ENCODE measurements around the gene MLPH.
A peak's percentile ranks its signal among the peaks of the same experiment; 100 is the strongest.

Gene MLPH

DNA sequence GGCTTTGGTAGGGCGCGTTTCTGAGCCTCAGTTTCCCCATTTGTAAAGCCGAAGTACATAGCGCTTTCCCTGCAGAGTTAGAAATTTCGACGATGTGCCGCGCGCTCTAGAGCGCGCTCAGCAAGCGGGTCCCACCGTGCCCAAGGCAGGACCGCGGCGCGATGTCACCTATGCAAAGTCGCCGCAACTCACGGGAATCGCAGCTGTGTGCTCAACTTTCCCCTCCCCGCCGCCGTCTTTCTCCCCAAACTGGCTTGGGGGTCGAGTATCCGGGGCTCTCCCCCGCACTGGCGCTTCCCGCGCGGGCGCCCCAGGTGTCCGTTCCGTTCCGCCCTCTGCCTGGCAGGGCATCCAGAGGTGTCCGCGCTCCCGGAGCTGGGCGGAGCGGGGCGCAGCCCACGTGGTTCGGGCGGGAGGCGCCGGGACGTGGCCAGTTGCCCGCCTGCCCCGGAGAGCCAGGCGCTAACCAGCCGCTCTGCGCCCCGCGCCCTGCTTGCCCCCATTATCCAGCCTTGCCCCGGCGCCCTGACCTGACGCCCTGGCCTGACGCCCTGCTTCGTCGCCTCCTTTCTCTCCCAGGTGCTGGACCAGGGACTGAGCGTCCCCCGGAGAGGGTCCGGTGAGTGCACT lies at the start of gene MLPH:
MLPH (plus strand) TSS at position 433 of the 630 bp plus-strand sequence. CDS start 6,176 bp downstream, outside the sequence.
- no peak for DNase-seq (ENCODE audit: low read depth in 2 of 2)

DNA sequence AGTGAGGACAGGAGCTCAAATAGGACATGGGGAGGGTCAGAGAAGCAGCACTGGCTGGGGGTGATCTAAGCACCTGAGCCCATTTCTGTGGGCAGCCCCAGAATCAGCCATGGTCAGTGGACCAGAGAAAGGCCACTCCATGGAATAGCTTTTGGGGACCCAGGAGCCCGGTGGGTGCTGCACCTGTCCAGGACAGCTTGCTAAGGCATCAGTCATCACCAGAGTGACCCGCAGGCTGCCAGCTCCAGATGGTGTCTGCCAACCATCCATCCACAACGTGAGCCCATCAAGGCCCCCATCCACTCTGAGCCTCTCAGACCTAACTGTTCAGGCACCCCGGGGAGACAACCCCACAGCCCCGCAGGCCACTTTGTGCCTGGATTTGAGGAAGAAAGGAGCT lies 49.5 kb upstream of the MLPH start:
- no peak for DNase-seq (ENCODE audit: low read depth in 2 of 2)

DNA sequence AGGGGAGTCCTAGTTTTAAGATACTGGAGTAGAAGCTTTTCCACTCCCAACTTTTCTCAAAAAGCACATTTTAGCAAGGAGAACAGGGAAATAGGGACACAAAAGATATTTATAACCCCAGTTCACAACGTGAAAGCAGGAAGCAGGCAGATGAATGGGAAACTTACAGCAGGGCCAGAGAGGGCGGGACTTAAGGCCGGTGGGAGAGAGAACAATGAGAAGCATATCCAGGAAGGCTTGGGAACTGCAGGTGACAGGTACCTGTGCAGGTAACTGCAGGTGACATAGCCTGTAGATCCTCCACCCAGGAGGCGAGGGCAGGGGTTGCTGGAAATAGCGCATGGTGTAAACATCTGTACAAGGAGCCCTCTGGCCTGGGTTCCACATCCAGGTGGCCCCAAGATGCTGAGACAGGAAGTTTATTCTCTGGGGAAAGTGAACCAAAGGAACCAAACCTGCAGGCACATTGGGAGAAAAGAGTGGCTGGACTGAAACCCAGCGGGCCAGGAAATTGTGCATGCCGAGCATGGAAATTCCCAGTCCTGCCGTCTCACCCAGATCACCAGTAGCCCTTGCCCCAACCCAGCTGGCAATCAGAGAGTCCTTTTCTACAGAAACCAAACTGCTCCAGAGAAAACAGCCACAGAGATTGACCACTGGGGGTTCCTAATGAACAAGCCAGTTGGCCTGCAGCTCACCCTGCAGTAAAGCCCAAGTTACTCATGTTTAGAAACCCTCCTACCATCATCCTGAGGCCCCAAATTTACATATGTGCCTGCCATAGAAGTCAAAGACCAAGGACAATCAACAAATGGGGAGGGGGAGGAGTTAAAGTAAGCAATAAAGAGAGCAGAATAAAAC lies 48.7 kb upstream of the MLPH start:
- DNase-seq (ENCODE audit: low read depth in 2 of 2) = no peak

DNA sequence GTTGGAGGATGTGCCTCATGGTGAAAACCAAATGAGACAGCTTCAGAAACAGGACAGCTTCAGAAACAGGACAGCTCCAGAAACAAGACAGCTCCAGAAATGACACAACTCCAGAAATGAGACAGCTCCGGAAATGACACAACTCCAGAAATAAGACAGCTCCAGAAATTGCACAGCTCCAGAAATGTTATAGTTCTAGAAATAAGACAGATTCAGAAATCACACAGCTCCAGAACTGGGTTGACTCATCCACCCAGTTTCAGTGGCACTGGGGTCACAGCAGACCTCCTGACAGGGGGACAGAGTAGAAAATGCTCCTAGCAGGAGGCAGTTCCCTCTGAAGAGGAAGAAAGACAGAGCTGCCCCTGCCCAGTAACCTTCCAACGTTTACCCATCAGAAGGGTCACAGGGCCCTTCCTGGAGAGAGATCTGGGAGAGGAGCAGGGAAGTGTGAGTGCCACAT lies 46.2 kb upstream of the MLPH start:
- no peak for DNase-seq (ENCODE audit: low read depth in 2 of 2)

DNA sequence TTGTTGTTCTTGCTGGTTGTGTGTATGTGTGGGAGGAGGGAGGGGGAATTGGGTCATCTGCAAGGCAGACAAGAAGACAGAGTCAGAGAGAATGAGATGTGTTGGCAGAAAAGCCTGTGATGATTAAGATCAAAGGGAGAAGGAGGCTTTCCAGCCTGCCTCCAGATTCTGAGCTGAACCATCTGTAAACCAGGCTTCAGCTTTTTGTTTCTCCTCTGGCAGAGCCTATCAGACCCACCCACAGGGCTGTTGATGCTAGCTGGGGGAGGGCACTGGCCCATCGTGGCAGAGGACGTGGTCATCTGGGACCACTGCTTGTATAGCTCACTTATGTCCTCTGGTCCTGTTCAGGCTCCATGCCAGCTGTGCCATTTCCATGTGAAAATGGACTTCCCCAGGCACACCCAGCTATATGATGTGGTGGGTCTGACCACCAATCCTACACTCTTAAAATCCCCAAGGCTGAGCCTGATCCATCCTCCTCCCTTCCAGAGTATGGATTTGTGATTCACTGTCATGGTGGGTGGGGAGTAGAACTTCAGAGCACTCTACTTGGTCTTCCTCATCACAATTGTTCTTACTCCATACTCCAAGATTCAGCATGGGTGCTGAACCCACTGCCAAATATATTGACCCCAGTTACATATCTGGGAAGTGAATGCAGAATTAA lies 45.3 kb upstream of the MLPH start:
- peak in 1 of 2 experiments; percentile 46 for DNase-seq (ENCODE audit: low read depth in 2 of 2)

GRCh38 chr2:237444071-237444470 lies 43.0 kb upstream of the MLPH start:
- no peak for DNase-seq (ENCODE audit: low read depth in 2 of 2)

GRCh38 chr2:237445611-237446337 lies 41.3 kb upstream of the MLPH start:
- no peak for DNase-seq (ENCODE audit: low read depth in 2 of 2)

- DNase-seq (ENCODE audit: low read depth in 2 of 2) = no peak
These were observed 40.7 kb upstream of the MLPH start for GRCh38 chr2:237446338-237446665.

GRCh38 chr2:237447496-237447895 lies 39.6 kb upstream of the MLPH start:
- no peak for DNase-seq (ENCODE audit: low read depth in 2 of 2)

DNA sequence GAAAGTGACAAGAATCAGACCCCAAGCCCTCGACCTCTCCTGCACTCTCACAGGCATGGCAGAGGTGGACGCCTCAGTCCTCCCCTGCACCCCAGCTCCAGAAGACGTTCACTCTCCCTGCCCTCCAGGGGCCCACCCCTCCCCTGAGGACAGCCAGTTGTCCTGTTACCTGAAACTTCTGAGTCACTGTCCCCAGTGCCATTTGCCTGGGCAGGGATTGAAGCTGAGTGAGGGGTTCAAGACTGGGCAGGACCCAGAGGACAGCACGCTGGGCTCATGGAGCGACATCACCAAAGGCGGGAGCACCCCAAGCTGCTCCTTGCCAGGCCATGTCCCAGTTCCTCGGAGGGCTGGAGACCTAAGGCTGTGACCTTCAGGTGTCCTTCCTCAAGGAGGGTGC lies 38.9 kb upstream of the MLPH start:
- DNase-seq (ENCODE audit: low read depth in 2 of 2) = no peak

DNA sequence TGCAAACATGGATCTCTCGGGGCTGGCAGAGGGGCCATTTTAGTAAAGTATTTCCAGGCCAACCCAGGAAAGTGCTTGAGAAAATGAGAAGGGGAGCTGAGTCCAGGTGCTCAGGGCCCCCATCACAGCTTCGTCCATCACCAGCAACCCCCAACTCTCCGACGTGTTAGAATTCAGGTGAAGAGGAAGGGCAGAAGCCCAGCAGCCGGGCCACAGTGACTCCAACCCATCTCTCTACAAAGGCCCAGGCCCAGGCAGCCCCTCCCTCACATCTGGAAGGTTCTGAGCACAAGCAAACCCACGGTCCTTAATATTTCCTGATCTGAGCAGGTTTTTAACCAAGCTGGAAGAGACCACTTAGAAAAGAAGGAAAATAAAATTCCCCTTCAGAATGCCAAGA lies 38.4 kb upstream of the MLPH start:
- DNase-seq (ENCODE audit: low read depth in 2 of 2) = no peak

GRCh38 chr2:237449193-237449881 lies 37.7 kb upstream of the MLPH start:
- no peak for DNase-seq (ENCODE audit: low read depth in 2 of 2)

GRCh38 chr2:237450108-237450507 lies 36.9 kb upstream of the MLPH start:
- no peak for DNase-seq (ENCODE audit: low read depth in 2 of 2)

GRCh38 chr2:237450583-237450982 lies 36.5 kb upstream of the MLPH start:
- DNase-seq (ENCODE audit: low read depth in 2 of 2) = no peak

DNA sequence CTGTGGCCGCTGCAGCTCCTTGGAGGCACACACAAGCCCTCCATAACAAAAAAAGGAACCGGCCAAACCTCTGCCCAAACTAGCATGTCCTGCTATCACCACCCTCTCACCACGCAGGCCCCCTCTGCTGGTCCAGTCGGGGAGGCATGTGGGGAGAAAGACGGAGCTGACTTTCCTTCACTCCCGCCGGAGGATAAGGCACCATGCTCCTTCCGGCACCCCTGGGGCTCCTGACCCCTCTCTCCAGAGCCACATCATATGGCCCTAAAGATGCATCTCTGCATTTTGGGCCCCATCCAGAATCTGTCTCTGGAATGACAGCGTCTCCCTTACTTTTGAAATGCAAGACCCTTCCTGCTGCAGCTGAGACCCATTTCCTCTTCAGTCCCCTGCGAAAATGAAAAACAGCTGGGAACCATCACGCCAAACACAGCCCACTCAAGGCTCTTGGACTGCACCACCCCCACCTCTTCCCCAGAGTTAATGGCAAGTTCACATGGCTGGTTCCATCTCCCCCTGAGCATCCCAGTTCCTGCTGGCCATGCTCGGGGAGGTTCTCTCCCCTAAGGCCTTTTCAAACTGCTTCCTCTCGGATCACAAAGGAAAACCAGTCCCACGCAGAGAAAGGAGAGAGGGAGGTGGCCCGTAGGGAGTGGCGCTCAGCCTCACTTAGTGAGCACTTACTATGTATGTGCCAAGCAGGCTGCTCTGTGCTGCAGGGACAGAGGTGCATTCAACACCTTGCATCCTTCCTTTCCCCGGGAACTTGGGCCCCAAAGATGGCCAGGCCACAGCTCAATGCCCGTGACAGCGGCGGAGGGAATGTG lies 35.2 kb upstream of the MLPH start:
- peak; percentile 35 to 46 for DNase-seq (ENCODE audit: low read depth in 2 of 2)

DNA sequence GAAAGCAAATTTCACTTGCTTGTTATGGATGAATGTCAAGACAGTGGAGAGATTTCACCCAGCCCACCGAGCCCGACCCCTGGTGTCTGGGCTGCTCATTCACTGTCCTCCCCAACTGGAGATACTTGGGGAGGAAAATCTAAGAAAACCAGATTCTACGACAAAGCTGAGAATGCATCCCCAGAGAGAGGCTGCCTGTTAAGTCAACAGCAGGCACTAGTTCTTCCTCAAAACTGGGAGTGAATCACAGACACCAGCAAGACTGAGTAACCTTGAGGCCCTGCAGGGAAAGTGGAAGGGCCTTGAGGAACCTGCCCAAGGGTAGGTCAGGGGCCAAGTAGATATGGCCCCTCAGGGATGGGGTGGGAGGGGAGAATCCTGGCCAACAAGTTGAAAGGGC lies 34.2 kb upstream of the MLPH start:
- DNase-seq (ENCODE audit: low read depth in 2 of 2) = no peak

DNA sequence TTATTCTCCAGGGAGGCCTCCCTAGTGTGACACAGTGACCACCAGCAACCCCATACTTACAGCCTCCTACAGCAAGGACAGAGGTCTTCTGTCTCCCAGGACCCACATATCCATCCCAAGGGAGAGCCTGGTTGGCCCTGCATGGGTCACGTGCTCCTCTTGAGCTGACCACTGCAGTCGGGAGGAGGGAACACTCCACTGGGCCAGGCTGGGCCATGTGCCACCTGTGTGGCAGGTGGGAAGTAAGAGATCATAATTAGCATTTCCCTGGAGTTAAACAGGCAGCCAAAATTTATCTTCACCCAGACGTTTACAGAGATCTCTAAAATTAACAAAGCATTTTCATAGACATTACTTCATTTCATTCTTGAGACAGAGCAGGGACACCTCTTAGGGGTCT lies 33.4 kb upstream of the MLPH start:
- DNase-seq (ENCODE audit: low read depth in 2 of 2) = no peak

GRCh38 chr2:237455764-237456163 lies 31.3 kb upstream of the MLPH start:
- DNase-seq (ENCODE audit: low read depth in 2 of 2) = no peak

DNA sequence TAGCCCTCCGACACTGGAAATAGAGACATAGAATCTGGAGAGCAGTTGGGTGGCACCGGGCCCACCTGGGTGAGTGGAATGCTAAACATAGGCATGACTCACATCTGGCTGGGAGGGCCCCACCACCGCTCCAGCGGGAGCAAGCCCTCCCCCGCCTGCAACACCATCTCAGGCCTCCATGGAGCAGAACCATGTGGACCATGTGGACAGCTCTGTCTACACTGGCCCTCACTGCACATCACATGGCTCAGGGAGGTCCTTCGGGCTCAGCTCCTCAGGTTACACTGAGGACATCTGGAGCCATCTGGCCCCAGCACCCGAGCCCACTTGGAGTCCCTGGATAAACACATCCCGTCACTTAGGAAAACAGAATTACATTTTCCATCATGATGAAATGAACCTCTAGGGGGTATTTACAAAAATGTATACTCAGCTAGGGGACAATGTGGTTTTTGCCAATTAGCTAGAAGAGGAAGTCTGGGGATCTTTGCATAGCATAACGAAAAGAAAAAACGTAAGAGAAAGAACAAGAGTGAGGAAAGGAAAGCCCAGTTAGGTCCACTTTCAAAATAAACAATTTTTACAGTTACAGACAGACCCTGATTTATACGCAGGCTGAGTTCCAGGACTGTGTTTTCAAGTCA lies 30.7 kb upstream of the MLPH start:
- DNase-seq (ENCODE audit: low read depth in 2 of 2) = peak in 1 of 2 experiments; percentile 29

DNA sequence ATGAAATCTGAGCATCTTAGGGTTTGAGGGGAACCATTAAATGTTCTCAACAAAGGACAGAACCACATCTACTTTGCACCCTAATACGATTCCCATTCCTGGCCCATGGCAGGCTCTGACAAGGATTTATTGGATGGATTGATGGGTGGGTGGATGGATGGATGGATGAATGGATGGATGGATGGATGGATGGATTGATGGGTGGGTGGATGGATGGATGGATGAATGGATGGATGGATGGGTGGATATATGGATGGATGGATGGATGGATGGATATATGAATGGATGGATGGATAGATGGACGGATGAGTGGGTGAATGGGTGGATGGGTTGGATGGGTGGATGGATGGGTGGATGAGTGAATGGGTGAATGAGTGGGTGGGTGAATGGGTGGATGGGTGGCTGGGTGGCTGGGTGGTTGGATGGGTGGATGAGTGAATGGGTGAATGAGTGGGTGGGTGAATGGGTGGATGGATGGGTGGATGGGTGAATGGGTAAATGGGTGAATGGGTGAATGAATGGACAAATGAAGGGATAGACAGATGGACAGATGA lies 29.6 kb upstream of the MLPH start:
- no peak for DNase-seq (ENCODE audit: low read depth in 2 of 2)
